Transverse colon (tissue), 4 donors: ENCODE measurements around the gene TNFAIP3. TPM values are rescaled to one million over a fixed set of nuclear protein-coding genes. Genes with fewer than 3 reads are reported as not detected.

Experiments used
- DNase-seq: peaks from one replicate; pipeline ENCODE4 v3.0.0-alpha.2; 2019
- H3K27ac ChIP-seq, 4 donors: fragments of 200-600 bp; sonication (generic); 2 replicates each; pipeline ENCODE4 v1.5.1; 2016 to 2018; ENCODE audit warnings: inconsistent platforms in 4 of 4
- H3K27me3 ChIP-seq: fragments of 200-600 bp; sonication (generic); 2 replicates; pipeline ENCODE4 v1.5.1; 2017; ENCODE audit warnings: inconsistent platforms
- H3K36me3 ChIP-seq, 4 donors: fragments of 200-600 bp; sonication (generic); 2 replicates each; pipeline ENCODE4 v1.5.1; 2017 to 2019; ENCODE audit warnings: inconsistent platforms in 4 of 4
- H3K4me1 ChIP-seq, 4 donors: fragments of 200-600 bp; sonication (generic); 2 replicates each; pipeline ENCODE4 v1.5.1; 2017 to 2020; ENCODE audit warnings: inconsistent platforms in 4 of 4
- H3K4me3 ChIP-seq, 4 donors: fragments of 200-600 bp; sonication (generic); 1 replicate in 1 of 4; 2 replicates in 3 of 4; pipeline versions ENCODE4 v1.5.1 to v1.6.1; 2017 to 2019; ENCODE audit warnings: inconsistent platforms in 4 of 4
- H3K9me3 ChIP-seq, 2 donors: fragments of 200-600 bp; sonication (generic); 2 replicates each; pipeline ENCODE4 v1.5.1; 2017 to 2019; ENCODE audit warnings: inconsistent platforms in 2 of 2
- EP300 ChIP-seq: sonication (generic); formaldehyde crosslinking; IDR thresholded peaks from one replicate; pipeline ENCODE4 v1.6.1; 2017; ENCODE audit warnings: antibody characterized with exemption, low read depth
- POLR2A ChIP-seq: fragments of 450-650 bp; IDR thresholded peaks from one replicate; pipeline ENCODE4 v1.6.1; 2016; ENCODE audit warnings: antibody characterized with exemption, mild to moderate bottlenecking, moderate library complexity
- POLR2AphosphoS5 ChIP-seq, 3 donors: sonication (generic); formaldehyde crosslinking; IDR thresholded peaks; one replicate each; pipeline ENCODE4 v1.6.1; 2016; ENCODE audit warnings: antibody characterized with exemption in 3 of 3
- WGBS, 2 donors: methylation state at CpG; one replicate each; pipeline ENCODE4 v1.1.5; 2018; ENCODE audit warnings: low coverage in 1 of 2; 5-methylcytosine and 5-hydroxymethylcytosine counted together
- in situ Hi-C, 4 donors: fragments of 200-750 bp; cut with MboI; loops; one replicate each; pipeline versions ENCODE4 v1.15.0 to v1.15.1; 2017; ENCODE audit warnings: low sequenced_read_pairs in 3 of 4, low pct_ligation_motif_present in 1 of 4, low pct_unique_long_range_greater_than_20kb in 1 of 4
- intact Hi-C: fragments of 100-400 bp; cut with DNase I; formaldehyde crosslinking; loops from one replicate; pipeline ENCODE4 v1.15.1; 2023; ENCODE audit warnings: low total_unique reads
- total RNA-seq, 4 donors: library from RNA; depleted of rRNA; stranded (reverse); fragments of >200 nt; gene quantifications; one replicate each; pipeline ENCODE4 v1.1.0, GENCODE V29; 2016
- TF ChIP-seq, protein P1 (sequence below), 5 experiments: fragments of 200-600 bp in 3 of 5; fragments of 450-650 bp in 2 of 5; sonication (generic) in 3 of 5; IDR thresholded peaks; 1 replicate in 2 of 5; 2 replicates in 3 of 5; pipeline ENCODE4 v1.5.1; 2016 to 2017; ENCODE audit warnings: antibody characterized with exemption in 5 of 5, inconsistent platforms in 3 of 5, mild to moderate bottlenecking in 2 of 5, moderate library complexity in 1 of 5

The TNFAIP3 gene
- total RNA-seq, 4 donors from 2014 or later, result 21.4 to 46.8 (median 36.3) TPM

DNA sequence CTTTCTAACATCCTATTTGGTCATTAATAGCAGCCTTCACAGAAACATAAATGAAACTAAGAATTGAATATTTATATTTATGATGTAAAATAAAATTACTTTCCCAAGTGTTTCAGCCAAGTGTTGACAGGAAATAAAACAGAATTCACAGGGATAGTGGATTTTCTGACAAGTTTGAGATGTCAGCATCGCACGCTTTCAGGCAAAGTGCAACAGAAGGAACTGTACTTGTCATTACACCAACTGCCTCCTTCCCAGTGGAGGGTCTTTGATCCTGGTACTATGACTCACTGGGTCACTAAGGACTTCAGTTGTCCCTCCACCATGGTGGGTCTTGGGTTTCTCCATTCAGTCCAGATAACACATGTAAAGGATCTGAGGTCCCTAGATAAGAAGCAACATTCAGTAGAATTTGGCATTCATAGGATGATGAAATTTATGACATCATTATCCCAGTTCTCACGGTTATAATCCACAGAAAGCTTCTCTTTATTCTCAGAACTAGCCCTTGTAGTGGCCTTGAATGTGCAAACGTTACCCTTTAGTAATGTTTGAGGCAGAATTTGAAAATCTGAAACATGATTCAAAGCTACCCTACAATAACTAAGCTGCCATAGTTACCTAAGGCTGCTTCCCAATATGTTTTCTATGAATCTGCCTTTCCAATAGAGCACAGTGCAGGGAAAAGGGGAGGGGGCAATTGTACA, 3.8 kb upstream of the TNFAIP3 start:
- Histone ChIP-seq H3K27me3 (no peaks in the 10 kb centered on the region), H3K27ac (peak overlapping the region in 3 of 4 donors; percentile 18 to 68 (median 61)), H3K4me3 (no peak overlapping the region), H3K9me3 (no peaks in the 10 kb centered on the region), H3K4me1 (peaks cover 4 to 27% (median 15%) of the 10 kb centered on the region in 4 donors), H3K36me3 (no peaks in the 10 kb centered on the region)
- no peak for TF ChIP-seq POLR2AphosphoS5 (IDR thresholded peaks at IDR 0.05)
- TF ChIP-seq POLR2A, result no peak
- no peak for TF ChIP-seq EP300
- TF ChIP-seq, protein P1, sequence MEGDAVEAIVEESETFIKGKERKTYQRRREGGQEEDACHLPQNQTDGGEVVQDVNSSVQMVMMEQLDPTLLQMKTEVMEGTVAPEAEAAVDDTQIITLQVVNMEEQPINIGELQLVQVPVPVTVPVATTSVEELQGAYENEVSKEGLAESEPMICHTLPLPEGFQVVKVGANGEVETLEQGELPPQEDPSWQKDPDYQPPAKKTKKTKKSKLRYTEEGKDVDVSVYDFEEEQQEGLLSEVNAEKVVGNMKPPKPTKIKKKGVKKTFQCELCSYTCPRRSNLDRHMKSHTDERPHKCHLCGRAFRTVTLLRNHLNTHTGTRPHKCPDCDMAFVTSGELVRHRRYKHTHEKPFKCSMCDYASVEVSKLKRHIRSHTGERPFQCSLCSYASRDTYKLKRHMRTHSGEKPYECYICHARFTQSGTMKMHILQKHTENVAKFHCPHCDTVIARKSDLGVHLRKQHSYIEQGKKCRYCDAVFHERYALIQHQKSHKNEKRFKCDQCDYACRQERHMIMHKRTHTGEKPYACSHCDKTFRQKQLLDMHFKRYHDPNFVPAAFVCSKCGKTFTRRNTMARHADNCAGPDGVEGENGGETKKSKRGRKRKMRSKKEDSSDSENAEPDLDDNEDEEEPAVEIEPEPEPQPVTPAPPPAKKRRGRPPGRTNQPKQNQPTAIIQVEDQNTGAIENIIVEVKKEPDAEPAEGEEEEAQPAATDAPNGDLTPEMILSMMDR (IDR thresholded peaks at IDR 0.05), result no peak
- WGBS, 2 donors, result 54 to 63% methylated on average over 4 of the region's 4 CpGs
- intact Hi-C loops (no loop called here), in situ Hi-C loops (loop anchor here in 2 of 4 donors (10.0 kb wide), 2 partner anchors 148 to 158 kb away; no protein-coding TSS in a partner anchor)
- DNase-seq, result no peak

- H3K4me1 ChIP-seq, result peaks cover 4 to 44% (median 19%) of the 10 kb centered on the region in 4 donors
- no peaks in the 10 kb centered on the region for H3K27me3 ChIP-seq
- intact Hi-C loops (no loop called here), in situ Hi-C loops (loop anchor here (5.0 to 10.0 kb wide), 4 partner anchors 150 to 160 kb away; no protein-coding TSS in a partner anchor)
- H3K36me3 ChIP-seq, result no peaks in the 10 kb centered on the region
- 81 to 100% methylated on average over 2 to 4 of the region's 4 CpGs for WGBS, 2 donors
- H3K27ac ChIP-seq, result peak overlapping the region in 3 of 4 donors; percentile 86 to 97 (median 91)
- TF ChIP-seq EP300 (no peak), POLR2AphosphoS5 (IDR thresholded peaks at IDR 0.05) (no peak), POLR2A (no peak)
- TF ChIP-seq, protein P1 (IDR thresholded peaks at IDR 0.05), result no peak
- no peak overlapping the region for H3K4me3 ChIP-seq
- no peak for DNase-seq
- no peaks in the 10 kb centered on the region for H3K9me3 ChIP-seq
Observed at GRCh38 chr6:137864812-137865508, 2.1 kb upstream of the TNFAIP3 start.

DNA sequence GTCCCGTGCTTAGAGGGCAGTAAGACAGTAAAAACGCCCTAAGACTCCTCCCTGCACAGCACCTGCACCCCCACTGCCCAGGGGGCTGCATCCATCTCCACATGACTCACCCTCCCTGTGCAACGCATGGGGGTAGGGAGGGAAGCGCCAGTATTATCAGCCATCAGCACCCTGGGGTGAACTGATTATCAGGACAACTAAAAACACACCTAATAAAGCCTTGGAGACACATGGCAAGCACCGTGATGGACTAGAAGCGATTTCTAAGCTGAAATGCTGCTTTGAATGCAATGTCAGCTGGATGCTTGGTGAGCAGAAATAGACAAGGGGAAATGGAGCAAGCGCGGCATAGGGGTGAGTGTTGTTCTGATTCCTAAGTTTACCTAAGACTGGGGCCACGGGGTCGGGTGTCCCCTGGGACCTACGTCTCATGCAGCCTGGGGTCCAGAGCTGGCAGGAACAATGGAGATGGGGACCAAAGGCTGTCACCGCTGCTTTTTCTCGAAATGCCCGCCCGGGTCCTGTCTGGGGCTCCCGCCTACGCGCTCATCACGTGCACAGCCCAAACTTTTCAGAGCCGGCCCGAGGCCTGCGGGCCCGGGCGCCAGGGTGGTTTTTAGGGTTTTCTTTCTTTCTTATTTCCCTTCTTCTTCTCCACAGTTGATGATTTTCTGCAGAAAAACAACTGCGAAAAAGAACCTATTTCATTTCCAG, 702 bp upstream of the TNFAIP3 start:
- Histone ChIP-seq H3K27me3 (no peaks in the 10 kb centered on the region), H3K27ac (peak overlapping the region; percentile 86 to 98 (median 94)), H3K4me1 (peaks cover 4 to 58% (median 22%) of the 10 kb centered on the region in 4 donors), H3K36me3 (no peaks in the 10 kb centered on the region), H3K4me3 (peak overlapping the region; percentile 33 to 84 (median 70)), H3K9me3 (no peaks in the 10 kb centered on the region)
- in situ Hi-C loops (loop anchor here (5.0 to 10.0 kb wide), 4 partner anchors 152 to 162 kb away; no protein-coding TSS in a partner anchor), intact Hi-C loops (loop anchor here (2.0 kb wide), 1 partner anchor 160 kb away; no protein-coding TSS in a partner anchor)
- DNase-seq, result no peak
- 6 to 10% methylated on average over 6 to 25 of the region's 25 CpGs for WGBS, 2 donors
- TF ChIP-seq, protein P1 (IDR thresholded peaks at IDR 0.05), result no peak
- TF ChIP-seq POLR2A, result no peak
- TF ChIP-seq EP300, result no peak
- TF ChIP-seq POLR2AphosphoS5 (IDR thresholded peaks at IDR 0.05), result no peak
